ENCODE results near the gene ADCY5.

Gene ADCY5

DNA sequence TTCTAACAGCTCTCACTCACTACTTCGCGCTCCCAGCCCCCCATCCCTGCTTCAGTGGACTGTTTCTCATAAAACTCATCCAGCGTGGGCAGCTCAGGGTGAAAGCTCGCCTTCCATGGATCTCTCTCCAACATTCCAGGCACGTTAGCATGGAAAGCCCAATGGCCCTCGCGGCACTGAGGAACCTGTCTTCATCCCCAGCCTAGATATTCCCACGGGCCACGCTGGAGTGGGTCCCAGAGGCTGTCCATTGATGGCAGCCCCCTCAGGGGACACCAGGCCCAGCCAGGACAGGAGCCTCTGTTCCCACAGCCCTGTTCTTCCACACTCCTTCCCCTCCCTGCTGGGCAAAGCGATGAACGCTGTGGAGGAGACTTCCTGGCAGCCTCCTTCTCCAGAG is 126.0 kb downstream of the ADCY5 start:
- no peak for DNase-seq

DNA sequence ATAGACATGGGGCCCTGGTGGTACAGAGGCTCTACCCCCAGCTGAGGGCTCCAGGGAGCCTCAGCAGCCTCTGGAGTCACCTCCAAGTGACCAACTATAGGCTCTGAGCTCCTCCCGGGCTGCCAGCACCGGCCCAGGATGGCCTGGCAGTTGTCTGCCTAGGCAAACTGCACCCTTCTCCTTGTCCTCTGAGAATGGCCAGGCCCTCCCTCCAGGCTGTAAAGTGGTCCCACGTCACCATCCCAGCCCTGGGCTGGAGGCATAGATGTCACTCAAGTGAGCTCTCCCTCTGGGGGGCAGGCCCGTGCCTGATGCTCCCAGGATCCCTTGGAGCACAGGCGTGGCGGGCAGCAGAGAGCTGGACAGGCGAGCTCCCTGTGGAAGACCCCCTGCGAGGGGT is 127.1 kb downstream of the ADCY5 start:
- DNase-seq, result no peak

GRCh38 chr3:123320221-123320620 is 128.7 kb downstream of the ADCY5 start:
- no peak for DNase-seq

GRCh38 chr3:123319760-123320159 is 129.1 kb downstream of the ADCY5 start:
- DNase-seq, result no peak

DNA sequence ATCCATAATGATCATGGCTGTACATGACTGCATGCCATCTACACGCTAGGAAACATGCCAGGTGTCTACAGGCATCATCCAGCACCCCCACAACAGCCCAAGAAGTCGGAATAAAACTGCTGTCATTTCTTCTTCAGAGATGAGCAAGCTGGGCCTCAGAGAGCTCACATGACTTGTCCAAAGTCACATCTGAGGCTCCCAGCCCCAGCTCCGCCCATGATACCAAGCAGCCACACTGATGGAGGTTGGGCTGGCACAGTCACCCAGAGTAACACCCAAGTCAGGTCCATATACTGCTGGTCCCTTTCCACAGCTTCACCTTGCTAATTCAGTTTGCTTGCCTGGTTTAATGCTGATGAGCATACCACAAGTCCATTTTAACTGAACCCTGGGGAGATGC is 130.5 kb downstream of the ADCY5 start:
- DNase-seq, result no peak

DNA sequence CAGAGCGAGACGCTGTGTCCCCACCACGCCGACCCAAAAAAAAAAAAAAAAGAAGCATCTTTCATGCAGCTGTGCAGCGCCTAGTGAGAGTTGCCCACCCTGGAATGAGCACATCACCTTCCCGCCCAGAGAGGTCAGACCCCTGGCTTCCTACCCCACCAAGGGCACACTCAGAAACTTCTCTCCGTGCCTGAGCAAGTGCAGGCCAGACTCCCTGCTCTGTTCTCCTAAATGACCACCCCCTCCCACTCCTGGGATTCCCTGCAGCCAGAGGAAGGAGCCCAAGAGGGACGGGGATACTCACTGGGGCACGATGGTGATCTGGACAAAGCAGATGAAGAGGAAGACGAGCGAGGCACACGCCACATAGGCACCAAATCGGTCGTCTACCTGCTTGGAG is 131.2 kb downstream of the ADCY5 start:
- DNase-seq, result no peak

DNA sequence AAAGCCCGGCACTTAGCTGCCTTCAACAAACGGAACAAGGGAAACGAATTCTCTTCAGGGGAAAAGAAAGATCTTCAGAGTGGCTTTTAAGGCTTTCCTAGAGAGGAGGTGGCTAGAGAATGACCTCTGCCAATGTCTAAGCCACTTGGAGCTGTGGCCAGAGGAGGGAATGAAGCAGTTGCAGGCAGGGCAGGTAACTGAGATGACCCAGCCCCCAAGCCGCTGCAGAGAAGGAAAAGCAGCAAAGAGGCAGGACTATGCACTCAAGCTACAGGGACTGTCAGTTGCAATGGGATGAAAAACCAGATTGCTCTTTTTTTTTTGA is 133.7 kb downstream of the ADCY5 start:
- DNase-seq, result no peak

- no peak for DNase-seq
These were observed 134.3 kb downstream of the ADCY5 start for GRCh38 chr3:123314359-123315270.

- DNase-seq, result no peak
These were observed 135.0 kb downstream of the ADCY5 start for GRCh38 chr3:123313889-123314288.

DNA sequence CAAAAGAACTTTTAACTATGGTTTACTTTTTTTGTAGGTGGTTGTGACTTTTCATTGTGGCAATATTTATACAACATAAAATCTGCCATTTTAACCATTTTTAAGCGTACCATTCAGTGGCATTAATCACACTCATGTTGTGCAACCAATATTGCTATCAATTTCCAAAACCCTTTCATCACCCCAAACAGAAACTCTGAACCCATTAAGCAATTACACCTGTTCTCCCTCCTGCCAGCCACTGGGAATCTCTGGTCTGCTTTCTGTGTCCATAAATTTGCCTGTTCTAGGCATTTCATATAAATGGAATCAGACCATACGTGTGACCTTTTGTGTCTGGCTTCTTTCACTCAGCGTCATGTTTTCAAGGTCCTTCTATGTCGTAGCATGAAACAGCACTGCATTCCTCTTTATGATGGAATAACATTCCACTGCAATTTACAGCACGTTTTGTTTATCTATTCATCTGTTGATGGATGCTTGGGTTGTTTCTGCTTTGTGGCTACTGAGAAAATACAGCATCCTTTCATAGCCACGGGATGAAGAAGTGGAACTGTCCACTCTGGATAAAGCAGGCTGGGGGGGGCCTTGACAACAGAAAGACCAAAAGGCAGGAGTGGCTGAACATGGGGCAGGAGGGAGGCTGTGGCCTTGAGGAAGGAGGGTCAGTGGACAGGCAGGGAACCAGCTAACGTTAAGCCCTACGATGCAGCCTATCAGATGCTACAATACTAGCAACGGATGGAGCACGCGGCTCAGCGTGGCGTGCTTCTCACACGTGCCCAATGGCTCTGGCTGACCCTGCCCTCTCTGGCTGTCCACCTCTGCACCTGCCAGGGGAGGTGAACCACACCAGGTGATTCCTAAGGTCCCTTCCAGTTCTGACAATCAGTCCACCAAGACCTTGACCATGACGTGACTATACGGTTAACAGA is 136.3 kb downstream of the ADCY5 start:
- DNase-seq, result no peak

DNA sequence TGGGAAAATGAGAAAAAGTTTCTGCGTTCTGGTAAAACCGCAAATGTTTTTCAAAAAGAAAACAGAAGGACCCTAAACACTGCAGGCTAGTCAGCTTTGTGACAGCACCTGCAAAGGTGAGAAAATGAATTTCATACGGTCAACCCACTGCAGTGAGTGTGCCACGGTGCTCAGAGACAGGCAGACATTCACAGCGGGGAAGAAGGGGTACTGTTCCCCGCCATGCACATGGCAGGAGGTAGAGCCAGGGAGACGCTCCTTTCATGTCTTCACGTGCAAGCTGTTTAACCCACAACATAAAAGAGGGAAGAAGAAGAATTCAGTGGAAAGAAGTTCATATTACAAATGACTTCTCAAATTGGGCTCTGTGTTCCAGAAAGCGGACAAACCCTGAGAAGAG is 137.7 kb downstream of the ADCY5 start:
- no peak for DNase-seq

GRCh38 chr3:123310741-123311140 is 138.1 kb downstream of the ADCY5 start:
- DNase-seq, result no peak

- no peak for DNase-seq
These were observed 138.7 kb downstream of the ADCY5 start for GRCh38 chr3:123310186-123310585.

GRCh38 chr3:123307064-123307463 is 141.8 kb downstream of the ADCY5 start:
- no peak for DNase-seq

DNA sequence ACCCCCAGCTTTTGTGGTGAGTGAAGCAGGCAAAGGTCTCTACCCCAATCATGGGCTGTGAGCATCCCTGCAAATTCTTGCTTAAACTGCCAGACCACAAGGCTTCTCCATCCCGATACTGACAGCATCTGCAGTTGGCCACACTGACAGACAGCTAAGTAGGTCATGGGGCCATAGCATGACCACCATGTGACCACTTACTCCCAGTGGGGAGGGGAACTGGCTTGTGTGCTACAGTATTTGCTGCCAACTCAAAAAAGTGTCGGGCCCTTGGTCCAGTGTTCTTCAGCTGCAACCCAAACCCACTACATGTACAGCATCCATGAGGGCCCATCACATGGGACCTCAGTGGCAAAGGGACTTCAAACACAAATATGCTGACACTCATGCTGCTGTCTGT is 143.7 kb downstream of the ADCY5 start:
- no peak for DNase-seq

DNA sequence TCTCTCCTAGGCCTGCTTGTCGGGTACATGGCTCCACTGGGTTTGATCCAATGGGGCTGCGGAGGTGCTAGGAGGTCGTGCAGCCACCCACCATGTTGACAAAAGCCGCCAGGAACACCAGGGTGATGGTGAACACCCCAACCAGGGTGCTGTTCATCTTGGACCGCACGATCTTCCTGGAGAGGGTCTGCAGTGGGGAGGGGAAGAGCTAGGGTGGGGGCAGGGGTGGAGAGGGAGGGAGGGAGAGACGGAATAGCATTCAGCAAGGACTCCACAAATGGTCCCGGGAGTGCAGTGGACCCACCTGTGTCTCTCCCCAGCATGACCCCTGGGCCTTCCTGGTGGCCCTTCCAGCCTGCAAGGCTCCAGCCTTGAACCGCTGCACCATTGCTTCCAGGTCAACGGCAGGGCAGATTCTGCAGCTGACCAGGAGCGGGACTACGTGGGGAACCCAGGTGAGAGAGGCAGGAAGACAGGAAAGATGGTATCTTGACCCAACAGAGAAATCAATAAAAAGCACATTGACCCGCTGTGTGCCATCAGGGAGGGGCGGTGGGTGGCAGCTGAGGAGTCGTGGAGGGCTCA is 144.8 kb downstream of the ADCY5 start:
- no peak for DNase-seq

GRCh38 chr3:123302961-123303360 is 145.9 kb downstream of the ADCY5 start:
- no peak for DNase-seq

GRCh38 chr3:123301331-123302184 is 147.3 kb downstream of the ADCY5 start:
- no peak for DNase-seq

- DNase-seq, result no peak
These were observed 148.3 kb downstream of the ADCY5 start for GRCh38 chr3:123300583-123300982.

DNA sequence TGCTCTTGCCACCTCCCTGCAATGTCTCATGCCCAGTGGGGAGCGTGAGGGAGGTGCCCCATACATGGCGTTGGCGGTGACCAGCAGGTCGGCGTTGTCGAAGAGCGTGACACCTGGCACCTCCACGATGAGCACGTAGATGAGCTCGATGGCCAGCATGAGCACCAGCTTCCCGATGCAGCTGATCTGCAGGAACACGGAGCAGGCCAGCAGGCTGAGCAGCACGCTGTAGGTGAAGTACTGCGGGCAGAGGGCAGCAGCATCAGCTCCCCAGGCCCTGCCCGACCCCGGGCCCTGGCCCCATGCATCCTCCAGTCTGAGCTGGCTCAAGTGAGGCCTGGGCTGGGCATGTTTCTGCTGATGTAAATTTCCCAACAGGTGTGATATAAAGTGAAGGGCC is 148.8 kb downstream of the ADCY5 start:
- DNase-seq, result no peak

DNA sequence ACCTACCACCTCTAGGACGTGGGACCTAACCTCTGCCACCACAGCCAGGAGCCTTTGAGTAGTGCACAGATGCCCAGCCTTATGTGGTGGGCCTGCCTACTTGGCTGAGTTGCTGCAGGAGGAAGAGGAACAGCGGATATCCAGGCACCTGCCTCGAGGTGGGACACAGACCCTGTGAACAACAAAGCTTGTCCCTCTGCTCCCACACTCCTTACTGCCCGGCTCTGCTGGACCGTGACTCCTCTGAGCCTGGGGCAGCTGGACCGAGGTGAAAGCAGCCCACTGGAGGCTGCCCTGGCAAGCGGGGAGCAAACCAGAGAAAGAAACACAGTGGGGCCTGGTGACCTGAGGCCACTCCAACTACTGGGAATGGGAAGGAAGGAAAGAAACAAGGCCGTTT is 149.3 kb downstream of the ADCY5 start:
- no peak for DNase-seq

GRCh38 chr3:123298903-123299302 is 150.0 kb downstream of the ADCY5 start:
- no peak for DNase-seq

- DNase-seq, result no peak
These were observed 151.3 kb downstream of the ADCY5 start for GRCh38 chr3:123297627-123297899.

All from NCI-H2171 (cell line).